ENCODE data around the gene PIEZO2. TPM values are rescaled to one million over a fixed set of nuclear protein-coding genes. Genes with fewer than 3 reads are reported as not detected.
"Not testable (repeated sequence)": the region's sequence is repeated elsewhere in the genome, so short reads cannot be mapped to it uniquely, and the experiment has no call there.

The PIEZO2 gene
- total RNA-seq, 1 experiment from 2014 or later, result 8.9 TPM

DNA sequence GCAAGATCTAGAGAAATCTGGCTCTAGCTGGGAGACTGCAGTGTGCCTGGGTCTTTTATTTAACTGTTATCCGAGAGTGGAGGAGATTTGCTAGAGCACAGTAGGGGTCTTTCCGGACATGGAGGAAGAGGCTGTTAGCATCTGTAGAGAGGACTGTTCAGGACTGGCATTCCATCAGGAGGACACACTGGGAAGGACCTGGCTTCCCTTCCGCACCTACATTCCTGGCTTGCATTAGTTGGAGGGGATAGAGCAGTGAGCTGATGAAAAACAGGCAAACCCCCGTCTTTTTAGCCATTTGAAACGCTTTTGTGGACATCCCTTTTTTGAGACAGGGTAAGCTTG, 874 bp upstream of the PIEZO2 start:
- DNase-seq (ENCODE audit: low spot score), result no peak

GRCh38 chr18:11148680-11149440, 509 bp downstream of the PIEZO2 start:
- DNase-seq (ENCODE audit: low spot score), result no peak

DNA sequence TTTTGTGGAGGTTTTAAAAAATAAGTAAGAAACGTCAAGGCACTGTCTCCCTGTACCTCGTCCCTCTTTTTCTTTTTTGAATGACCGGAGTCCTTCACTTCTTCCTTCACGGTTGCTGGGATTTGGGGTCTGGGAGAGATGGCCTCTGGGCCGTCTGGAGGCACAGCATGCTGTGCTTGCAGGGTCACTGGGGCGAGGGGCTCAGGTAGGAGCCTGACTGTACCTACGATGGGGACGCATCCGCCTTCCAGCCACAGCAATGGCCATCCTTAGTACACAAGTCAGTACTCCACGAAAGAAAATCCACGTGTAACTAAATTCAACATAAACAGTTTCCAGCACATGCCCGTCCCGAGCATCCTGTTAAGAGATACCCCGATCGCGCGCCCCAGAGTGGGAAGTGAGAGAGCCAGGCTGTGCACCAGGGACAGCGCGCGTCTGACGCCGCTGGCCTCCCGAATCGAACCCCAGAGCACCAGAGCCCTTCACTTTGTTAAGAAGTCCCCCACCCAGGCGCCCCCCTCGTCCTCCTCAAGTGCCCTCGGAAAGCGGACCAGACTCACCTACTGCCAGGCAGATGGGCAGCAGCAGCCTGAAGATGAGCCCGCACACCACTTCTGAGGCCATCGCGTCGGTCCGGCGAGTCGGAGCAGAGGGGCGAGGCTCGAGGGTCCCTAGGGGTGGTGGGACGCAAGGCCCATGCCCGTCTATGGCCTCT, 1.2 kb downstream of the PIEZO2 start:
- DNase-seq (ENCODE audit: low spot score), result no peak

DNA sequence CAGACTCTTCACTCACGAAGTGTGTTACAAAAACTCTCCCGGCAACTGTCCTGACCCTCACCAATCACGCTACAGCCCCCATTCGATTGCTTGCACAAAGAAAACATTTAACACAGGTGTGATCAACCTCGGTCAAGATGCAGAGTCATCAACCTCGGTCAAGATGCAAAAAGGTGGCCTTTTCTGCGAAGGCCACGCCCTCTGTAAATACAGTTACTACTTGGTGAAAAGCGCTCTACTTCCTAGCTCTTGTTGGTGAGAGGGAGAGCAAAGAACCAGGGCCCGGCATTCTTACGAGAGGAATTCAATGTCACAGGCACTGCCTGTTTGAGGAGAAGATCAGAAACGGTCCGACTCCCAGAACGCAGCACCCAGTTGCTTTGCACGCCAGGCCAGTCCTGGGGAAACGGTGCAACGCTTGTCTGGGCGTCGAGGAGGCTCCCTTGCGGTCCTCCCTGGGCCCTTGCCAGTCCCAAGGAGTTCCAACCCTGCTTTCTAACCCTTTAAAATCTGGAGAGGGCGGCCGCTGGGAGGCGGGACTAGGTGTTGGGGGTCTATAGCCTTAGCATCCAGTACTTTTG, 1.9 kb downstream of the PIEZO2 start:
- DNase-seq (ENCODE audit: low spot score), result no peak

- no peak for DNase-seq (ENCODE audit: low spot score)
Measured at GRCh38 chr18:11146947-11147345, 2.4 kb downstream of the PIEZO2 start.

GRCh38 chr18:11146238-11146946, 3.0 kb downstream of the PIEZO2 start:
- no peak for DNase-seq (ENCODE audit: low spot score)

DNA sequence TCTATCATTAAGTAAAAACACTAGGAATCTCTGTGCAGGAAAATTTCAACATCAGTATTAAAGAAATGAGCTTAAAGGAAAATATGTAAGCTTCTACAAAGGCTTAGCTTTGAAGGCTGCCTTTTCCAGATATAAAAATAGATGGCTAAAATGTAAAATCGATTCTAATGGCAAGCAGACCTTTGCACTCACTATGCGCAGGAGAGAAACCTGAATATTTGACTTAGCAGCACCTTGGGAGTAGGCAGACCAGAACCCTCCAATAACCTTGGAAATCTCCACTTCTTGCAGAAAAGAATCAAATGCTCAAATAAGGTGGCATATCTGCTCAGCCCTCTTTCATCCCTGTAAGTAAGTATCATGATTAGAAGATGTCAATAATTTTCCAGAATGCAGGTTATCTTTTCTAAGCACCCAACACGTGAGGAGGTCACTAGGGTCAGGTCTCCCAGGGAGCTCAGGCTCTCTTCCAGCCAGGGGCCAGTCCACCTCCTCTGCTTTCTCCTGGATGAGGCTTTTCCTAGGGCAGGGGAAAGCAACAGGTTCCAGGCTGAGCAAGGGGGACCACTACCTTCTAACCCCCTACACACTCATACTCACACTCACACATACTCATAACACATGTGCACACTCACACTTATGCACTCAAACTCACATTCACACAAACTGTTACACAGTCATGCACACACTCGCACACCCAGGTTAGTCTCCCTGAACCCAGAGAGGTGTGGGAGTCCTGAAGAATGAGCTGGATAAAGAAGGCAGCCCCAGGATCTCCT, 3.8 kb downstream of the PIEZO2 start:
- no peak for DNase-seq (ENCODE audit: low spot score)

GRCh38 chr18:11137400-11137799, 12.0 kb downstream of the PIEZO2 start:
- no peak for DNase-seq (ENCODE audit: low spot score)

DNA sequence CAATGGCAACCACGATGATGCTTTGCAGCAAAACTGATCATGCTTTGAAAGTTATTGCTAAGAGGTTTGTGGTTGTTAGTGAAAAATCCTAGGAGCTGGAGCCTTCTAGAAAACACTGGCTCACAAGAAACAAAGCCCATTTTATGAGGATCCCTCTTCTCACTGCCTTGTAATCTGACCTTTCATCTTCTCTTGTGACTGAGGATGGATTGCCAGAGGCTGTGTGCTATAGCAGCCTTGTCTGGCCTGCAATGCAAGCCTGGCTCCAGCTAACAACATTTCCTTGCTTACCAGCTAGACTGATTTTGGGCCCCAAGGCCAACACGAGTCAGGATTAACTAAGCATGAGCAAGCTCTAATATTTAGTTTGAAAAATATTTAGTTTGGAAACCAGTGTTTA, 13.1 kb downstream of the PIEZO2 start:
- no peak for DNase-seq (ENCODE audit: low spot score)

- DNase-seq (ENCODE audit: low spot score), result no peak
Measured at GRCh38 chr18:11134940-11135339, 14.4 kb downstream of the PIEZO2 start.

DNA sequence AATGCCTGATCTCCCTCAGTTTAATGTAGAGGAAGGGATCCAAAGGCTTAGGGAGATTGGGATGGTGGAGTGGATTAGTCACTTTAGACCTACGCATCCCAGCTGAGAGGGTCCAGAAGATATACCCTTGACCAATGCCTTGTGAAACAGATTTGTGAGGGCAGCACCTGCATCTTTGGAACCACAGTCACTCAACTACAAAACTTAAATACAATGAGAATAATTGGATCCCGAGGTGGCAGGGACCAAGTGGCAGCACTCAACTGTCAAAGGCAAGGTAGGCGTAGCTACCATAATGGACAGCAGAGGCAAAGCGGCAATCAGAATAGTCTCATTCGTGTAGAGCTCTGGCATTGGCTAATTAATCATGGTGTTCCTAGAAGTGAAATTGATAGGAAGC, 20.3 kb downstream of the PIEZO2 start:
- not testable (repeated sequence) for DNase-seq (ENCODE audit: low spot score)

- DNase-seq (ENCODE audit: low spot score), result no peak
Measured at GRCh38 chr18:11125492-11126315, 23.7 kb downstream of the PIEZO2 start.

DNA sequence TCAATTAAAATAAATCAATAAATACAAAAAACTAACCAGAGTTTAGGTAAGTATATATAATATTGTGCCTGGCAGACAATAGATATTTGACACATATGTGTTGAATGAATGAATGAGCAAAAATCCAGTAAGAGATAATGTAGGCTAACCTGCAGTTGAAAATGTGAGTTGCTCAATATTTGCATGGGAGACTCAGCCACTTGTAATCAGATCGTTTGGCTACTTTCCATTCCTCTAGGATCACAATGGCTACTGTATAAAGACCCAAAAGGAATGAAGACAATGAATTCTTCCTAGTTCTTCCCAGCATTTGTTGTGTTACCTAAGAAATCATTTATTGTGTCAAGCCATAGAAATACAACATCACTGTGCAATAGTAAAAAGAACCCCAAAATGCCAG, 25.3 kb downstream of the PIEZO2 start:
- DNase-seq (ENCODE audit: low spot score), result no peak

GRCh38 chr18:11121443-11121849, 27.9 kb downstream of the PIEZO2 start:
- no peak for DNase-seq (ENCODE audit: low spot score)

- DNase-seq (ENCODE audit: low spot score), result peak; percentile 22
Measured at GRCh38 chr18:11119959-11120587, 29.3 kb downstream of the PIEZO2 start.

- DNase-seq (ENCODE audit: low spot score), result peak; percentile 33
Measured at GRCh38 chr18:11119550-11119949, 29.8 kb downstream of the PIEZO2 start.

DNA sequence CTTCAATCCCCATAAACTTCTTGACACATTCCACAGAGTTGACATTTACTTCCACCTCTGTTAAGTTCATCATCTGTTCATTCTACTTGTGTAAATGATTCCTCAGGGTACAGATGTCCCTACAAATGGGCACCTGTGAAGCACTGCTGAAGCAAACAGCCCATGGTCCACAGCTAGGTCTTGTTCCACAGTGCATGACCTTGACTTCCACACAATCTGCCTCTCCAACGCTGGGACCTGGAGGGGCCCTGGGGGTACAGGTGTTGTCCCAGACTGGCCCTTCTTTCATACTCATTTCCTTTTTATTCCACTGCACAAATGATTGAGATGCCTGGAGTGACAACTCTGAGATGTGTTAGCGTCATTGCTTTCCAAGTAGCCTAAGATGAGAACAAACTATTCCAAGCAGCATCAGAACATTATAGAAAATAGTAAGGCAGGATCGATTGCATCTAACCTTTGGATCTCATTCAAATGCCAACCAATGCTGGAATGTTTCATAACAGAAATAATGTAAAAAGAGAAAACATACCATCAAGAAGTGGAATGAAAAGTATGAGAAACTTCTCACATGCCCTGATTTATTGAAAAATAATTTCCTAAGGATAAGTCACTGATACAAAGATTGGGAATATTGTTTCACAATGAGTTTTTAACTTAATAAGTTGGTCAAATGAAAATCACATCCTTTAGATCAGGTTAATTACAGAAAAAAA, 31.2 kb downstream of the PIEZO2 start:
- no peak for DNase-seq (ENCODE audit: low spot score)

- DNase-seq (ENCODE audit: low spot score), result no peak
Measured at GRCh38 chr18:11115276-11115675, 34.1 kb downstream of the PIEZO2 start.

- no peak for DNase-seq (ENCODE audit: low spot score)
Measured at GRCh38 chr18:11114653-11115052, 34.7 kb downstream of the PIEZO2 start.

- no peak for DNase-seq (ENCODE audit: low spot score)
Measured at GRCh38 chr18:11113937-11114336, 35.4 kb downstream of the PIEZO2 start.
